D721Med (cell line): ENCODE data around the gene ADAMTS12.

ENCODE experiments used
- DNase-seq: peaks from one replicate; pipeline ENCODE4 v3.0.0; 2011; ENCODE audit warnings: low spot score; ENCODE audit not compliant: insufficient read length
- FAIRE-seq: peaks from 2 replicates; lab custom pipeline; 2011; peaks lifted over from hg19 to GRCh38; lab: Jason Lieb, UNC
- CTCF ChIP-seq: IDR thresholded peaks from 2 replicates; pipeline ENCODE4 v1.5.1; 2012; ENCODE audit warnings: mild to moderate bottlenecking, control low read depth; ENCODE audit not compliant: insufficient read depth; ENCODE audit errors: missing control alignments

The ADAMTS12 gene

GRCh38 chr5:33595303-33595702, 296.5 kb downstream of the ADAMTS12 start:
- TF ChIP-seq CTCF = peak; percentile 43
- FAIRE-seq (no peak), DNase-seq (no peak)

GRCh38 chr5:33594006-33594405, 297.8 kb downstream of the ADAMTS12 start:
- TF ChIP-seq CTCF = no peak
- FAIRE-seq (no peak), DNase-seq (no peak)

GRCh38 chr5:33592245-33592644, 299.5 kb downstream of the ADAMTS12 start:
- DNase-seq (no peak), FAIRE-seq (no peak)
- TF ChIP-seq CTCF = no peak

- no peak for FAIRE-seq
- peak; percentile 7 for TF ChIP-seq CTCF
- DNase-seq = no peak
Measured at GRCh38 chr5:33588654-33589372, 303.0 kb downstream of the ADAMTS12 start.

- DNase-seq (no peak), FAIRE-seq (no peak)
- no peak for TF ChIP-seq CTCF
Measured at GRCh38 chr5:33583332-33583731, 308.5 kb downstream of the ADAMTS12 start.

GRCh38 chr5:33582417-33582816, 309.4 kb downstream of the ADAMTS12 start:
- no peak for DNase-seq
- no peak for TF ChIP-seq CTCF
- no peak for FAIRE-seq

- FAIRE-seq (no peak), DNase-seq (no peak)
- no peak for TF ChIP-seq CTCF
Measured at GRCh38 chr5:33579789-33580188, 312.0 kb downstream of the ADAMTS12 start.
